Measurements from ENCODE around the gene MTMR2.

MTMR2 gene

GRCh38 chr11:95923728-95924413 is at the start of gene MTMR2:
Gene MTMR2 (minus strand): TSS chr11:95924107. CDS start chr11:95923954, 153 bp downstream.
- peak; percentile 76 for TF ChIP-seq POLR2A (IDR thresholded peaks at IDR 0.05; ENCODE audit: low read length)
- no peak for TF ChIP-seq GATA1 (IDR thresholded peaks at IDR 0.05; ENCODE audit: low read depth, low read length)
- DNase-seq, result peak; percentile 83 to 84

GRCh38 chr11:95972060-95972459 is 48.2 kb upstream of the MTMR2 start:
- no peak for TF ChIP-seq POLR2A (IDR thresholded peaks at IDR 0.05; ENCODE audit: low read length)
- TF ChIP-seq GATA1 (IDR thresholded peaks at IDR 0.05; ENCODE audit: low read depth, low read length), result no peak
- DNase-seq, result no peak

DNA sequence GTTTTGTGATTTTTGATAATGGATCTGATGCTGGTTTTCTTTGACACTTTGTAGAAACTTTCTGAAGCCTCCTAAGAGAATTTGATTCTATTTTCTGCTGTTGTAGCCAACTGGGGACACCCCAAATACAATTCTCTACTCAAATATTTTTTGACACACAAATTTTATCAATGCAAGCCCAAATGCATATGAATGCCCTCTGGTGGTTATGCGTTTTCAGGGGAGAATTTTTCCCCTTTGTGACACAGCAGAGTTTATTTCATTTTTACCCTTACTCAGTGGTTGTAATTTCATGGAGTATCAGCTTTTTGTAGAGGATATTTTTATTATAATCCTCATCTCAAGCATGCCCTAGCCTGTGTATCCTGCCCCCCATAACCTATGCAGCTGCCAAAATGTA is 44.7 kb upstream of the MTMR2 start:
- DNase-seq, result peak in 1 of 2 experiments; percentile 18
- TF ChIP-seq POLR2A (IDR thresholded peaks at IDR 0.05; ENCODE audit: low read length), result no peak
- no peak for TF ChIP-seq GATA1 (IDR thresholded peaks at IDR 0.05; ENCODE audit: low read depth, low read length)

- DNase-seq, result peak in 1 of 2 experiments; percentile 29
- no peak for TF ChIP-seq GATA1 (IDR thresholded peaks at IDR 0.05; ENCODE audit: low read depth, low read length)
- TF ChIP-seq POLR2A (IDR thresholded peaks at IDR 0.05; ENCODE audit: low read length), result no peak
Observed at GRCh38 chr11:95964281-95964680, 40.4 kb upstream of the MTMR2 start.

DNA sequence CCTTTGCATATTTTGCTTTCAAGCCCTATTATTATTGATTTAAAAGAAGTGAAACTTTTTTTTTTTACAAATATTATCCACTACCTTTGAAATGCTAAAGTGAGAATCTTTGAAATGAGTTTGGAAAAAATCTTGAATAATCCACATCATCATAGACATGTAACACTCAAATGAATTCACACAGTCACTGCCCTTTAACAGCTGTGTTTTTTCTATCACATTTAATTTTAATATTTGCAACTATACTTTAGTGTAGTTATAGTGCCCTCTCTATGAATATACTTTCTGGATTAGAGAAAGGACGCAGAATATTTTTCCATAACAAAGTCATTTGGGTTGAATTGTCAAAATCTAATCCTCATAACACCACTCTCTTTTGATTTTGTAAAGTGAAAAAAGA is 37.9 kb upstream of the MTMR2 start:
- no peak for DNase-seq
- TF ChIP-seq POLR2A (IDR thresholded peaks at IDR 0.05; ENCODE audit: low read length), result no peak

DNA sequence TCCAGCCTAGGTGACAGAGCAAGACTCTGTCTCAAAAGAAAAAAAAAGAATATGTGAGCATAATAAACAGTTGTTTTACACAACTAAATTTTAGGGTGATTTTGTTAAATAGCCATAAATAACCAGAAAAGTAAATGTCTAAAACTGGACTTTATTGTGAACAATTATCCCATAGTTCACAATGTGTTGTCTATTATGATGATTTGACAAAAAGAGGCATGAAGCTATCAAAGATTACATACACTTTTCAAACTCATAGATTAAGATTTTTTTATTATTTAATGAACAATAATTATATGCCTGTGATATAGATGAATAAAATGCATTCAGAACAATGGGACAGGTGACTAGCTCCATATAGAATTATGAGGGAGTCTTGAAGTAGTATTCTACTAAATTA is 27.0 kb upstream of the MTMR2 start:
- no peak for DNase-seq
- no peak for TF ChIP-seq POLR2A (IDR thresholded peaks at IDR 0.05; ENCODE audit: low read length)
- no peak for TF ChIP-seq GATA1 (IDR thresholded peaks at IDR 0.05; ENCODE audit: low read depth, low read length)

GRCh38 chr11:95948637-95949036 is 24.7 kb upstream of the MTMR2 start:
- no peak for DNase-seq
- TF ChIP-seq GATA1 (IDR thresholded peaks at IDR 0.05; ENCODE audit: low read depth, low read length) (no peak), POLR2A (IDR thresholded peaks at IDR 0.05; ENCODE audit: low read length) (no peak)

DNA sequence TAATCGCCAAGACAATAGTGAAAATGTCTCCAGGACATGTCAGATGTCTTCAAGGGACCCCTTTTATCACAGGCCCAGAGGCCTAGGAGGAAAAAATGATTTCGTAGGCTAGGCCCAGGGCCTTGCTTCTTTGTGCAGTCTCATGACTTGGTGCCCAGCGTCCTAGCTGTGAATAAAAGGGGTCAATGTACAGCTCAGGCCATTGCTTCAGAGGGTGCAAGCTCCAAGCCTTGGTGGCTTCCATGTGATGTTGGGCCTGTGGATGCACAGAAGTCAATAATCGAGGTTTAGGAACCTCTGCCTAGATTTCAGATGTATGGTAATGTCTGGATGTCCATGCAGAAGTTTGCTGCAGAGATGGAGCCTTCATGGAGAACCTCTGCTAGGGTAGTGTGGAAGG is 20.7 kb upstream of the MTMR2 start:
- TF ChIP-seq GATA1 (IDR thresholded peaks at IDR 0.05; ENCODE audit: low read depth, low read length) (no peak), POLR2A (IDR thresholded peaks at IDR 0.05; ENCODE audit: low read length) (no peak)
- no peak for DNase-seq

- no peak for TF ChIP-seq POLR2A (IDR thresholded peaks at IDR 0.05; ENCODE audit: low read length)
- TF ChIP-seq GATA1 (IDR thresholded peaks at IDR 0.05; ENCODE audit: low read depth, low read length), result no peak
- no peak for DNase-seq
Observed at GRCh38 chr11:95943546-95943945, 19.6 kb upstream of the MTMR2 start.

- TF ChIP-seq POLR2A (IDR thresholded peaks at IDR 0.05; ENCODE audit: low read length), result no peak
- TF ChIP-seq GATA1 (IDR thresholded peaks at IDR 0.05; ENCODE audit: low read depth, low read length), result no peak
- no peak for DNase-seq
Observed at GRCh38 chr11:95939091-95939490, 15.2 kb upstream of the MTMR2 start.

GRCh38 chr11:95937358-95937757 is 13.5 kb upstream of the MTMR2 start:
- peak; percentile 19 to 26 for DNase-seq
- TF ChIP-seq GATA1 (IDR thresholded peaks at IDR 0.05; ENCODE audit: low read depth, low read length) (no peak), POLR2A (IDR thresholded peaks at IDR 0.05; ENCODE audit: low read length) (no peak)

DNA sequence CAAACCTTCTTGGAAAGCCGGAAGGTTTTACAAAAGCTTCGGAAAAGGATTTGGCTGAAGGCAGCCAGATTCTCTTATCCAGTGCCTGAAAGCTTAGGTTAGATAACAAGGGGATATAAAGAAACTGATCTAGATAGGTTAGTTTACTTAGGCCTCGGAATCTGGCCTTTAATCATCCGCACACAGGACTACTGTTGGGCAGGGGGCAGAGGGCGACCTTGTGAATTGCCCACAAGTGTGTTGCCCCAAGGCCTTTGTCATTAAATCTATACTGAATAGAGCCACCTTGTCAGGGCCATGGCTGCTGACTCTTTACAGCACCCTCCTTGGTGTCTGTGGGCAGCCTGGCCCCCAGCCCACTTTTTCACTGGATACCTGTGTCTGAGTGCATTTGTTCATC is 9.7 kb upstream of the MTMR2 start:
- DNase-seq, result no peak
- TF ChIP-seq POLR2A (IDR thresholded peaks at IDR 0.05; ENCODE audit: low read length), result no peak

DNA sequence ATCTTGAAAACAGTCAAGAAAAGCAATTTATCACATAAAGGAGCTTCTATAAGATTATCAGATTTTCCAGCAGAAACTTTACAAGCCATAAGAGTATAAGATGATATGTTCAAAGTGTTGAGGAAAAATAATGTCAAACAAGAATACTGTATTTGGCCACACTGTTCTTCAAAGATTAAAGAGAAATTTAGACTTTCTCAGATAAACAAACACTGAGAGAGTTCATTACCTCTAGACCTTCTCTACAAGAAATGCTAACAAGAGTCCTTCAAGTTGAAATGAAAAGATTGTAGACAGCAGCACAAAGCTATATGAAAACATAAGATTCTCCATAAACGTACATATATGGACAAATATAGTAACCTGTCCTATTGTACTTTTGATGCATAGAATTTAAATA is 8.0 kb upstream of the MTMR2 start:
- DNase-seq, result no peak
- TF ChIP-seq POLR2A (IDR thresholded peaks at IDR 0.05; ENCODE audit: low read length), result no peak
- no peak for TF ChIP-seq GATA1 (IDR thresholded peaks at IDR 0.05; ENCODE audit: low read depth, low read length)

DNA sequence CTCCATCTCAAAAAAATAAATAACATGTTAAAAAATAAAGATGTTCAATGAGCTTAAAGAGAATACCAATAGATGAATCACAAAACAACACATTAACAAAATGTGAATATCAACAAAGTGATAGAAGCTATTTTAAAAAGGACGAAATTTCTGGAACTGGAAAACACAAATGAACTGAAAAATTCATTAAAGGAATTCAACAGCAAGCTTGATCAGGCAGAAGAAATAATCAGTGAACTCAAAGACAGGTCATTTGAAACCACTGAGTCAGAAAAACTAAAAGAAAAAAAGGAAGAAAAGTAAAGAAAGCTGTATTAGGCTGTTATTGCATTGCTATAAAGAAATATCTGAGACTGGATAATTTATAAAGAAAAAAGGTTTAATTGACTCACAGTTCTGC is 7.0 kb upstream of the MTMR2 start:
- DNase-seq, result no peak
- TF ChIP-seq GATA1 (IDR thresholded peaks at IDR 0.05; ENCODE audit: low read depth, low read length) (no peak), POLR2A (IDR thresholded peaks at IDR 0.05; ENCODE audit: low read length) (no peak)

- TF ChIP-seq GATA1 (IDR thresholded peaks at IDR 0.05; ENCODE audit: low read depth, low read length) (no peak), POLR2A (IDR thresholded peaks at IDR 0.05; ENCODE audit: low read length) (no peak)
Observed at GRCh38 chr11:95926726-95927125, 2.8 kb upstream of the MTMR2 start.

DNA sequence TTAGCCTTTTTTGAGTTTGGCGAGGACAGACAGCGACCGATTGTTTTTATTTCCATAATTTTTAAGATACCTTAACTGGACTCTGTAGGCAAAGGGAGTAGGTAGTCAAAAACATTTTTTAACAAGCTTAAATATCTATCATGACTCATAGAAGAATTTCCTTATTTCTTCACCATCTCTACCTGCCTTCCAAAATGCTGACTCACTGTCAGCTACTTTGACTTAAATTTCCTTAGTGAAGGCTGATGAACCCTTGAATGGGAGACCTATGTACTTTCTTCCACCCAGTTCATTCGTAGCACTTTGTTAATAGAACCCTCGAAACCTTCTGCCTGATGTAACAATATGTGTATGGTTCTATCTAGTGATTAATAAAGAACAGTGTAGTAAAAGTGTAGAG is 1.1 kb upstream of the MTMR2 start:
- TF ChIP-seq POLR2A (IDR thresholded peaks at IDR 0.05; ENCODE audit: low read length) (no peak), GATA1 (IDR thresholded peaks at IDR 0.05; ENCODE audit: low read depth, low read length) (no peak)
- DNase-seq, result peak; percentile 5 to 36

More at GRCh38 chr11:95926726-95927125, 2.8 kb upstream of the MTMR2 start:
- DNase-seq, result no peak
